IPS-20b (cell line): ENCODE results near the gene P3H1.

ENCODE experiments used
- H3K27ac ChIP-seq: one replicate; pipeline ENCODE4 v1.5.1; 2013; ENCODE audit warnings: low read length
- H3K27me3 ChIP-seq: 2 replicates; pipeline ENCODE4 v1.6.1; 2013; ENCODE audit warnings: mild to moderate bottlenecking, low read length, inconsistent platforms; ENCODE audit not compliant: insufficient read depth
- H3K36me3 ChIP-seq: 2 replicates; pipeline ENCODE4 v1.6.1; 2013; ENCODE audit warnings: low read depth, mild to moderate bottlenecking, inconsistent platforms, low read length, moderate library complexity; ENCODE audit not compliant: insufficient read depth
- H3K4me1 ChIP-seq: 2 replicates; pipeline ENCODE4 v1.6.1; 2013; ENCODE audit warnings: mild to moderate bottlenecking, control low read depth, inconsistent platforms, low read length, moderate library complexity; ENCODE audit not compliant: insufficient read depth
- H3K4me3 ChIP-seq: 2 replicates; pipeline ENCODE4 v1.5.1; 2013; ENCODE audit warnings: mild to moderate bottlenecking, low read length, inconsistent platforms
- H3K9ac ChIP-seq: 2 replicates; pipeline ENCODE4 v1.6.1; 2013; ENCODE audit warnings: low read depth, mild to moderate bottlenecking, inconsistent platforms, low read length, moderate library complexity
- H3K9me3 ChIP-seq: 2 replicates; pipeline ENCODE4 v1.6.1; 2013; ENCODE audit warnings: mild to moderate bottlenecking, low read depth, low read length, inconsistent platforms; ENCODE audit not compliant: insufficient read depth

P3H1 gene

GRCh38 chr1:42767510-42768000 lies 727 bp upstream of the P3H1 start:
- no peaks in the 10 kb centered on the region for H3K27me3 ChIP-seq
- peak overlapping the region; percentile 56; the same call in 1 of the 2 replicates for H3K9ac ChIP-seq
- peaks cover 2% of the 10 kb centered on the region; the same call in 1 of the 2 replicates for H3K36me3 ChIP-seq
- H3K4me1 ChIP-seq = peaks cover 13% of the 10 kb centered on the region; the same call in 1 of the 2 replicates
- H3K9me3 ChIP-seq = no peaks in the 10 kb centered on the region
- peak overlapping the region; percentile 95 for H3K4me3 ChIP-seq
- H3K27ac ChIP-seq = no peak overlapping the region

GRCh38 chr1:42765832-42766740 lies 742 bp downstream of the P3H1 start:
- Histone ChIP-seq H3K4me3 (peak overlapping the region; percentile 95), H3K36me3 (peaks cover 15% of the 10 kb centered on the region), H3K27me3 (no peaks in the 10 kb centered on the region), H3K9ac (peak overlapping the region; percentile 78), H3K27ac (no peak overlapping the region), H3K9me3 (no peaks in the 10 kb centered on the region), H3K4me1 (peaks cover 13% of the 10 kb centered on the region; the same call in 1 of the 2 replicates)

DNA sequence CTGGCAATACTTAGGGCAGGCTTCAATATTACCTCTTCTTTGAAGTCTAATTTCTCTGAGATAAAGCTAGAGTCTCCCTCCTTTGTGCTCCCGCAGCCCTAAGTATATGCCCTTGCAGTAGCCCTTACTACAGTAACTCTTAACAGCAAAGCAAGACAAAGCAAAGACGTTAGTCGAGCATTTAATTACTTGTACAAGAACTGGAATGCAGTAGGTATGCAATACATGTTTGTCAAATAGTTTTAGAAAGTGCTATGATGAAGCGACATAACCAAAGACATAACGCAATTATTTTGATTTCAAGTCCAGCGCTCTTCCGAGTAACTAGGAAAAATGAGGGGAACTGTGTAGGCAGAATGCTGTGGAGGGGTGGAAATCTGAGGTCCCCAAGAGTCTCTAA lies 1.6 kb downstream of the P3H1 start:
- H3K4me3 ChIP-seq = peak overlapping the region; percentile 95
- peak overlapping the region; percentile 78; the same call in 1 of the 2 replicates for H3K9ac ChIP-seq
- peaks cover 13% of the 10 kb centered on the region; the same call in 1 of the 2 replicates for H3K4me1 ChIP-seq
- H3K27me3 ChIP-seq = no peaks in the 10 kb centered on the region
- H3K36me3 ChIP-seq = peaks cover 17% of the 10 kb centered on the region
- H3K27ac ChIP-seq = no peak overlapping the region
- no peaks in the 10 kb centered on the region for H3K9me3 ChIP-seq

- no peaks in the 10 kb centered on the region for H3K9me3 ChIP-seq
- peaks cover 13% of the 10 kb centered on the region; the same call in 1 of the 2 replicates for H3K4me1 ChIP-seq
- H3K9ac ChIP-seq = no peak overlapping the region
- H3K27ac ChIP-seq = no peak overlapping the region
- no peak overlapping the region for H3K4me3 ChIP-seq
- H3K27me3 ChIP-seq = no peaks in the 10 kb centered on the region
- peaks cover 38% of the 10 kb centered on the region for H3K36me3 ChIP-seq
Measured at GRCh38 chr1:42762269-42762668, 4.6 kb downstream of the P3H1 start.

DNA sequence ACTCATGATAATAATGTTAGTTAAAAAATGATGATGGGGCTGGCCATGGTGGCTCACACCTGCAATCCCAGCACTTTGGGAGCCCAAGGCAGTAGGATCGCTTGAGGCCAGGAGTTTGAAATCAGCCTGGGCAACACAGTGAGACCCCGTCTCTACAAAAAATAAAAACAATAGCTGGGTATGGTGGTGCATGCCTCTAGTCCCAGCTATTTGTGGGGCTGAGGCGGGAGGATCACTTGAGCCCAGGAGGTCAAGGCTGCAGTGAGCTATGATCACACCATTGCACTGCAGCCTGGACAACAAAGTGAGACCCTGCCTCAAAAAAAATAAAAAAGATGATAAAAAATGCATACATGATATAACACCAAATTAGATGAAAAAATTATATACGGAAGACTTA lies 5.3 kb downstream of the P3H1 start:
- H3K9me3 ChIP-seq = no peaks in the 10 kb centered on the region
- no peak overlapping the region for H3K9ac ChIP-seq

DNA sequence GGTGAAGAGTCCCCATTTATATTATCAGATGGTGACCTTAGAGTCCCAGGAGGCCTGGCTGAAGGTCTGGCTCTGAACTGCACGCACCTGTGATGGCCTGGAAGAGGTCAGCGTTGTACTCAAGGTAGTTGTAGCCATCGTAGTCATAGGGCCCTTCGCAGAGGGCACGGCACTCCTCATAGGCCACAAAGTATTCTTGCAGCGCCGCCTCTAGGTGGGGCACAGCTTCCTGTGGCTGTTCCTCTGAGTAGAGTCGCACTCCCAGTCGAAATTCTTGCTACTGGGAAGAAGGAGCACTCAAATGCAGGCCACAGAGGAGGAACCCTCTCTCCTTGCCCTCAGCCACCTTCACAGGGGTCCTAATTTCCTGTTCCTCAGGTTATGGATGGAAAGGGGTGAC lies 7.7 kb downstream of the P3H1 start:
- H3K27ac ChIP-seq = no peak overlapping the region
- H3K36me3 ChIP-seq = peaks cover 68% of the 10 kb centered on the region
- no peak overlapping the region for H3K4me3 ChIP-seq
- no peak overlapping the region for H3K9ac ChIP-seq
- no peaks in the 10 kb centered on the region for H3K27me3 ChIP-seq
- no peaks in the 10 kb centered on the region for H3K4me1 ChIP-seq
- H3K9me3 ChIP-seq = no peaks in the 10 kb centered on the region

More for the DNA sequence above, 5.3 kb downstream of the P3H1 start:
- Histone ChIP-seq H3K4me1 (peaks cover 13% of the 10 kb centered on the region; the same call in 1 of the 2 replicates), H3K27ac (no peak overlapping the region), H3K27me3 (no peaks in the 10 kb centered on the region), H3K36me3 (peaks cover 43% of the 10 kb centered on the region), H3K4me3 (no peak overlapping the region)

DNA sequence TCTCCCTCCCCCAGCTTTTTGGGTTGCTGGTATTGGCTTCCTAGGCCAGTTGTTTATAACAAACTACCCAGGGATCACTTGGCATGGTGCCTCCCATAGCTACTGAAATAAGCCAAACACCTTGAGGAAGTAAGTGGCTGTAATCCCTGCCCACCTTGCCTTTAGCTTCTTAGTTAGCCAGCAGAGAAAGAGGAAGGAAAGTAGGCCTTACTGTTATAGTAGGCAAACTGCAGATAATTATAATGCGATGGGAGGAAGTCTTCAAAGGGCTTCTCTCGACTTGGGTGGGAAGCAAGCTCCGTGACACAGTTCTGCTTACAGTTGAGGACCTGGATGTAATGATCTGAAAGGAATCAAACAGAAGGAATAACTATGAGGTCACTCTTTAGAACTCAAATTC lies 8.2 kb downstream of the P3H1 start:
- Histone ChIP-seq H3K9ac (no peak overlapping the region), H3K36me3 (peaks cover 72% of the 10 kb centered on the region), H3K27me3 (no peaks in the 10 kb centered on the region), H3K27ac (no peak overlapping the region), H3K9me3 (no peaks in the 10 kb centered on the region), H3K4me1 (no peaks in the 10 kb centered on the region), H3K4me3 (no peak overlapping the region)

DNA sequence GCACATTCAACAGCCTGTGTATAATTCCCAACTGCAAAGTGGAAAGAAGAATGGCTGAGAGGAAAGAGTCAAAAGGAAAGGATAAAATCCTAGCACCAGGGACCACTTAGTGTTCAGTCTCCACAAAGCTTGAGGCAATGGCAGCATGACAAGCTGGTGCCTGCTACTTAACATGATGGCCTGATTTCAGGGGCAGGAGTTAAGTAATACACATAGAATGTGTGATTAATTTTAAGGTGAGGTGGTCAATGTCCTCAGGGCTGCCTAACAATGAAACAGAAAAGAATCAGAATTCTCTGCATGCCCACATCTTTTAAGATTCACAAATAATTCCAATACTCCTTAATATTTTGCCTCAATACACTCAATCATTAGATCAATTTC lies 8.9 kb downstream of the P3H1 start:
- Histone ChIP-seq H3K9ac (no peak overlapping the region), H3K36me3 (peaks cover 80% of the 10 kb centered on the region), H3K4me1 (no peaks in the 10 kb centered on the region)

GRCh38 chr1:42756956-42757891 lies 9.6 kb downstream of the P3H1 start:
- H3K9me3 ChIP-seq = no peaks in the 10 kb centered on the region
- H3K9ac ChIP-seq = no peak overlapping the region
- no peaks in the 10 kb centered on the region for H3K27me3 ChIP-seq
- H3K27ac ChIP-seq = no peak overlapping the region
- no peak overlapping the region for H3K4me3 ChIP-seq
- peaks cover 81% of the 10 kb centered on the region for H3K36me3 ChIP-seq
- H3K4me1 ChIP-seq = no peaks in the 10 kb centered on the region

More for the DNA sequence above, 8.9 kb downstream of the P3H1 start:
- no peaks in the 10 kb centered on the region for H3K27me3 ChIP-seq
- no peak overlapping the region for H3K27ac ChIP-seq
- no peaks in the 10 kb centered on the region for H3K9me3 ChIP-seq
- no peak overlapping the region for H3K4me3 ChIP-seq

GRCh38 chr1:42753070-42753469 lies 13.8 kb downstream of the P3H1 start:
- H3K9ac ChIP-seq = no peak overlapping the region
- no peaks in the 10 kb centered on the region for H3K9me3 ChIP-seq
- no peaks in the 10 kb centered on the region for H3K27me3 ChIP-seq
- H3K4me3 ChIP-seq = no peak overlapping the region
- peaks cover 86% of the 10 kb centered on the region for H3K36me3 ChIP-seq
- H3K27ac ChIP-seq = no peak overlapping the region
- no peaks in the 10 kb centered on the region for H3K4me1 ChIP-seq

GRCh38 chr1:42752284-42752683 lies 14.5 kb downstream of the P3H1 start:
- Histone ChIP-seq H3K27ac (no peak overlapping the region), H3K4me1 (no peaks in the 10 kb centered on the region), H3K27me3 (no peaks in the 10 kb centered on the region), H3K4me3 (no peak overlapping the region), H3K36me3 (peaks cover 86% of the 10 kb centered on the region), H3K9me3 (no peaks in the 10 kb centered on the region), H3K9ac (no peak overlapping the region)
